HCT116 (cell line): Measurements from ENCODE around the gene CDKAL1. TPM values are rescaled to one million over a fixed set of nuclear protein-coding genes. Genes with fewer than 3 reads are reported as not detected.

Experiments
- ATAC-seq: fragments of 200-7000 bp; cut with Tn5 transposase; 2 replicates; pipeline ENCODE4 v1.9.1; 2020; ENCODE audit warnings: mild to moderate bottlenecking, moderate library complexity
- BruUV-seq: library from RNA; stranded (reverse); fragments of 400-500 nt; replicated peaks from 2 replicates; lab custom pipeline; 2021; lab: Mats Ljungman, UMichigan
- CTCF ChIA-PET: fragments of 300-600 bp; sonication (Branson Sonifier 250); formaldehyde crosslinking; loops from one replicate; lab custom pipeline; 2021; ENCODE audit warnings: antibody characterized with exemption; lab: Charles Lee
- POLR2A ChIA-PET: fragments of 300-600, 350-600 bp; sonication (Branson Sonifier 250); formaldehyde crosslinking; loops from one replicate; lab custom pipeline; 2021; ENCODE audit warnings: antibody characterized with exemption; lab: Charles Lee
- RAD21 ChIA-PET, 2 experiments: fragments of 300-600 bp; sonication (Branson Sonifier 250); formaldehyde crosslinking; loops; one replicate each; lab custom pipeline; 2023; ENCODE audit warnings: low total read pairs in 2 of 2; ENCODE audit not compliant: uncharacterized antibody in 2 of 2, unreplicated experiment in 2 of 2, low non-redundant PET in 1 of 2; lab: Charles Lee
- DNase-seq: peaks from one replicate; pipeline ENCODE4 v3.0.0-alpha.2; 2010; ENCODE audit warnings: low read depth, low spot score
- H2AFZ ChIP-seq: fragments of 200-600 bp; shearing (Covaris generic), sonication (generic); 2 replicates; pipeline ENCODE4 v1.6.1; 2017; ENCODE audit warnings: low read depth, mixed run types, mixed read lengths, antibody characterized with exemption, low read length; ENCODE audit not compliant: poor library complexity, severe bottlenecking
- H3K27ac ChIP-seq: 2 replicates; pipeline ENCODE4 v1.5.1; 2012; ENCODE audit warnings: low read depth, low read length
- H3K27me3 ChIP-seq: fragments of 200-600 bp; sonication (generic); 2 replicates; pipeline ENCODE4 v1.6.1; 2016; ENCODE audit warnings: mixed run types, low read length, mixed read lengths; ENCODE audit not compliant: insufficient read depth
- H3K36me3 ChIP-seq, 2 experiments: fragments of 200-500 bp in 1 of 2; fragments of 200-600 bp in 1 of 2; sonication (Bioruptor generic) in 1 of 2; sonication (generic) in 1 of 2; 2 replicates each; pipeline versions ENCODE4 v1.5.1 to v1.6.1; 2014 to 2016; ENCODE audit warnings: low read length in 2 of 2, inconsistent platforms in 1 of 2, mixed read lengths in 1 of 2, mixed run types in 1 of 2; ENCODE audit not compliant: insufficient read depth in 2 of 2, control insufficient read depth in 1 of 2
- H3K4me1 ChIP-seq, 2 experiments: fragments of 200-600 bp in 1 of 2; sonication (generic) in 1 of 2; 2 replicates each; pipeline versions ENCODE4 v1.5.1 to v1.6.1; 2012 to 2017; ENCODE audit warnings: low read length in 2 of 2, inconsistent platforms in 1 of 2, mild to moderate bottlenecking in 1 of 2, mixed read lengths in 1 of 2, mixed run types in 1 of 2, moderate library complexity in 1 of 2; ENCODE audit not compliant: insufficient read depth in 2 of 2, control insufficient read depth in 1 of 2
- H3K4me2 ChIP-seq: fragments of 200-600 bp; sonication (generic); 2 replicates; pipeline ENCODE4 v1.6.1; 2017; ENCODE audit warnings: mixed run types, low read length, mixed read lengths
- H3K4me3 ChIP-seq, 2 experiments: fragments of 200-600 bp in 1 of 2; sonication (generic) in 1 of 2; replicated peaks in 1 of 2; 2 replicates each; pipeline ENCODE4 v1.5.1; 2011 to 2016; ENCODE audit warnings: low read length in 2 of 2, control low read depth in 1 of 2, low read depth in 1 of 2, mild to moderate bottlenecking in 1 of 2, mixed read lengths in 1 of 2, mixed run types in 1 of 2
- H3K79me2 ChIP-seq: fragments of 200-600 bp; sonication (generic); 2 replicates; pipeline ENCODE4 v1.6.1; 2017; ENCODE audit warnings: mild to moderate bottlenecking, mixed run types, low read length, moderate library complexity, mixed read lengths; ENCODE audit not compliant: insufficient read depth
- H3K9ac ChIP-seq: fragments of 200-600 bp; sonication (generic); 2 replicates; pipeline ENCODE4 v1.6.1; 2016; ENCODE audit warnings: low read length, mixed read lengths
- H3K9me2 ChIP-seq: fragments of 200-600 bp; sonication (generic), shearing (Covaris generic); 2 replicates; pipeline ENCODE4 v1.6.1; 2017; ENCODE audit warnings: mixed run types, mild to moderate bottlenecking, moderate library complexity; ENCODE audit not compliant: insufficient read depth
- H3K9me3 ChIP-seq, 2 experiments: fragments of 200-500 bp in 1 of 2; fragments of 200-600 bp in 1 of 2; sonication (Bioruptor generic) in 1 of 2; sonication (generic) in 1 of 2; 2 replicates each; pipeline ENCODE4 v1.6.1; 2014 to 2017; ENCODE audit warnings: low read length in 2 of 2, mixed read lengths in 2 of 2, inconsistent platforms in 1 of 2, low read depth in 1 of 2, mild to moderate bottlenecking in 1 of 2, mixed run types in 1 of 2, moderate library complexity in 1 of 2; ENCODE audit not compliant: control insufficient read depth in 1 of 2, insufficient read depth in 1 of 2
- H4K20me1 ChIP-seq: fragments of 200-600 bp; sonication (generic), shearing (Covaris generic); 2 replicates; pipeline ENCODE4 v1.6.1; 2017; ENCODE audit warnings: mixed run types, mild to moderate bottlenecking, moderate library complexity; ENCODE audit not compliant: insufficient read depth
- CEBPB ChIP-seq: IDR thresholded peaks from 2 replicates; pipeline ENCODE4 v1.6.1; 2012; ENCODE audit warnings: low read depth
- CTCF ChIP-seq, 3 experiments: fragments of 200-600 bp in 1 of 3; sonication (generic) in 1 of 3; IDR thresholded peaks in 2 of 3; conservative IDR thresholded peaks in 1 of 3; 2 replicates each; pipeline ENCODE4 v1.5.1; 2012 to 2017; ENCODE audit warnings: low read depth in 2 of 3, low read length in 2 of 3, antibody characterized with exemption in 1 of 3, borderline replicate concordance in 1 of 3, control low read depth in 1 of 3, mild to moderate bottlenecking in 1 of 3, mixed read lengths in 1 of 3, mixed run types in 1 of 3, moderate library complexity in 1 of 3; ENCODE audit not compliant: insufficient read depth in 1 of 3
- EGR1 ChIP-seq: IDR thresholded peaks from 2 replicates; pipeline ENCODE4 v1.6.1; 2012; ENCODE audit warnings: low read depth
- ELF1 ChIP-seq: IDR thresholded peaks from 2 replicates; pipeline ENCODE4 v1.6.1; 2012; ENCODE audit warnings: low read depth, borderline replicate concordance
- EZH2 ChIP-seq: fragments of 200-600 bp; sonication (generic); IDR thresholded peaks from 2 replicates; pipeline ENCODE4 v1.6.1; 2017; ENCODE audit warnings: antibody characterized with exemption, mixed run types
- JUND ChIP-seq: IDR thresholded peaks from 2 replicates; pipeline ENCODE4 v1.6.1; 2012
- MAX ChIP-seq: IDR thresholded peaks from 2 replicates; pipeline ENCODE4 v1.6.1; 2012
- POLR2A ChIP-seq: IDR thresholded peaks from 2 replicates; pipeline ENCODE4 v1.7.0; 2011; ENCODE audit warnings: borderline replicate concordance; ENCODE audit not compliant: insufficient read depth, insufficient read length; ENCODE audit errors: extremely low read depth
- POLR2AphosphoS5 ChIP-seq: IDR thresholded peaks from 2 replicates; pipeline ENCODE4 v1.6.1; 2011; ENCODE audit warnings: mild to moderate bottlenecking, low read depth, low read length, moderate library complexity
- RAD21 ChIP-seq: IDR thresholded peaks from 2 replicates; pipeline ENCODE4 v1.6.1; 2012; ENCODE audit warnings: low read depth, mild to moderate bottlenecking
- SIN3A ChIP-seq: IDR thresholded peaks from 2 replicates; pipeline ENCODE4 v1.6.1; 2012; ENCODE audit warnings: low read depth
- SP1 ChIP-seq: IDR thresholded peaks from 2 replicates; pipeline ENCODE4 v1.6.1; 2012; ENCODE audit warnings: low read depth
- SRF ChIP-seq: IDR thresholded peaks from 2 replicates; pipeline ENCODE4 v1.6.1; 2012; ENCODE audit warnings: low read depth
- TCF7L2 ChIP-seq: IDR thresholded peaks from 2 replicates; pipeline ENCODE4 v1.7.0; 2011; ENCODE audit warnings: borderline replicate concordance, inconsistent platforms; ENCODE audit not compliant: insufficient read depth, insufficient read length; ENCODE audit errors: extremely low read depth
- YY1 ChIP-seq: IDR thresholded peaks from 2 replicates; pipeline ENCODE4 v1.6.1; 2011; ENCODE audit warnings: low read length, low read depth, moderate library complexity, mild to moderate bottlenecking; ENCODE audit not compliant: insufficient replicate concordance; ENCODE audit errors: extremely low read depth
- ZFX ChIP-seq: fragments of 450-650 bp; IDR thresholded peaks from 2 replicates; pipeline ENCODE4 v1.6.1; 2017
- ZNF274 ChIP-seq: fragments of 200-500 bp; sonication (Bioruptor generic); IDR thresholded peaks from 2 replicates; pipeline ENCODE4 v1.6.1; 2014; ENCODE audit warnings: mild to moderate bottlenecking, low read depth, low read length, inconsistent platforms
- intact Hi-C: fragments of 100-400 bp; cut with micrococcal nuclease; formaldehyde crosslinking; loops from 2 replicates; pipeline ENCODE4 v1.10.0; 2022
- total RNA-seq: library from RNA; stranded (reverse); gene quantifications from one replicate; pipeline ENCODE4 v1.2.1, GENCODE V29; 2021; ENCODE audit not compliant: unreplicated experiment
- TF ChIP-seq, protein P1 (sequence below): IDR thresholded peaks from 2 replicates; pipeline ENCODE4 v1.6.1; 2012; ENCODE audit warnings: low read depth
- TF ChIP-seq, protein P2 (sequence below): IDR thresholded peaks from 2 replicates; pipeline ENCODE4 v1.6.1; 2012

CDKAL1 gene
- total RNA-seq, 1 experiment from 2014 or later = 14.9 TPM

DNA sequence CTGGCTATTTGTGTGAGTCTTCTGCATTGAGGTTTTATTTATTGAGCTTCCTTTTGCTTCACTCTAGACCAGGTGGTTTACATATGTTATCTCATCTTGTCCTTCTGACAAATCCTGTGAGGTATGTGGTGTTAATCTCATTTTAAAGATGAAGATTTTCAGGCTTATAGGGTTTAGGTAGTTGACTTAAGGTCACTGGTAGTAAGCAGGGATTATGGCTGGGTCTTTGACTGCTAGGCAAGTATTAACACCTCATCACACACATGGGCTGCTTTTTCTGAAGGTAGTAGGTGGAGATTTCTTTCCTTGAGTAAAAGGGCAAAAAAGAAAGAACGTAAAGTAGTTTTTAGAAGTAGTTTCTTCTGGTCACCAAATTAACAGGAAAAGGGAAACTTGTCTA, 72.6 kb downstream of the CDKAL1 start:
- Histone ChIP-seq H3K79me2 (no peaks in the 10 kb centered on the region), H3K9me3 (no peaks in the 10 kb centered on the region), H4K20me1 (no peaks in the 10 kb centered on the region), H3K4me2 (no peak overlapping the region), H3K9ac (no peak overlapping the region), H3K4me3 (no peak overlapping the region), H3K27me3 (no peaks in the 10 kb centered on the region), H3K9me2 (no peaks in the 10 kb centered on the region), H3K36me3 (no peaks in the 10 kb centered on the region), H3K27ac (no peak overlapping the region), H3K4me1 (peaks cover 0 to 19% of the 10 kb centered on the region in 2 experiments; a peak in 2 of 4 replicates), H2AFZ (no peak overlapping the region)
- intact Hi-C loops = loop anchor here (5.0 kb wide), 1 partner anchor 220 kb away; no protein-coding TSS in a partner anchor
- BruUV-seq = no TSS peak
- RAD21 ChIA-PET = no interaction called here
- ATAC-seq (no peak), DNase-seq (no peak)
- CTCF ChIA-PET = no interaction called here
- TF ChIP-seq SP1 (no peak), CEBPB (no peak), SIN3A (no peak), JUND (no peak), EZH2 (no peak), CTCF (IDR thresholded peaks at IDR 0.05 in 2 of 3, conservative IDR thresholded peaks at IDR 0.05 in 1 of 3; ENCODE audit: borderline replicate concordance in 1 of 3, insufficient read depth in 1 of 3, low read depth in 2 of 3, low read length in 2 of 3) (no peak), TCF7L2 (no peak), ZFX (no peak), RAD21 (no peak), POLR2AphosphoS5 (no peak), ELF1 (no peak), YY1 (no peak), SRF (no peak), POLR2A (no peak), EGR1 (no peak), MAX (no peak), ZNF274 (no peak)
- TF ChIP-seq, protein P1, sequence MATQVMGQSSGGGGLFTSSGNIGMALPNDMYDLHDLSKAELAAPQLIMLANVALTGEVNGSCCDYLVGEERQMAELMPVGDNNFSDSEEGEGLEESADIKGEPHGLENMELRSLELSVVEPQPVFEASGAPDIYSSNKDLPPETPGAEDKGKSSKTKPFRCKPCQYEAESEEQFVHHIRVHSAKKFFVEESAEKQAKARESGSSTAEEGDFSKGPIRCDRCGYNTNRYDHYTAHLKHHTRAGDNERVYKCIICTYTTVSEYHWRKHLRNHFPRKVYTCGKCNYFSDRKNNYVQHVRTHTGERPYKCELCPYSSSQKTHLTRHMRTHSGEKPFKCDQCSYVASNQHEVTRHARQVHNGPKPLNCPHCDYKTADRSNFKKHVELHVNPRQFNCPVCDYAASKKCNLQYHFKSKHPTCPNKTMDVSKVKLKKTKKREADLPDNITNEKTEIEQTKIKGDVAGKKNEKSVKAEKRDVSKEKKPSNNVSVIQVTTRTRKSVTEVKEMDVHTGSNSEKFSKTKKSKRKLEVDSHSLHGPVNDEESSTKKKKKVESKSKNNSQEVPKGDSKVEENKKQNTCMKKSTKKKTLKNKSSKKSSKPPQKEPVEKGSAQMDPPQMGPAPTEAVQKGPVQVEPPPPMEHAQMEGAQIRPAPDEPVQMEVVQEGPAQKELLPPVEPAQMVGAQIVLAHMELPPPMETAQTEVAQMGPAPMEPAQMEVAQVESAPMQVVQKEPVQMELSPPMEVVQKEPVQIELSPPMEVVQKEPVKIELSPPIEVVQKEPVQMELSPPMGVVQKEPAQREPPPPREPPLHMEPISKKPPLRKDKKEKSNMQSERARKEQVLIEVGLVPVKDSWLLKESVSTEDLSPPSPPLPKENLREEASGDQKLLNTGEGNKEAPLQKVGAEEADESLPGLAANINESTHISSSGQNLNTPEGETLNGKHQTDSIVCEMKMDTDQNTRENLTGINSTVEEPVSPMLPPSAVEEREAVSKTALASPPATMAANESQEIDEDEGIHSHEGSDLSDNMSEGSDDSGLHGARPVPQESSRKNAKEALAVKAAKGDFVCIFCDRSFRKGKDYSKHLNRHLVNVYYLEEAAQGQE = no peak
- TF ChIP-seq, protein P2, sequence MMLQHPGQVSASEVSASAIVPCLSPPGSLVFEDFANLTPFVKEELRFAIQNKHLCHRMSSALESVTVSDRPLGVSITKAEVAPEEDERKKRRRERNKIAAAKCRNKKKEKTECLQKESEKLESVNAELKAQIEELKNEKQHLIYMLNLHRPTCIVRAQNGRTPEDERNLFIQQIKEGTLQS = no peak
- POLR2A ChIA-PET = no interaction called here
